ENCODE data around the gene DMGDH.
A peak's percentile ranks its signal among the peaks of the same experiment; 100 is the strongest.

Gene DMGDH

DNA sequence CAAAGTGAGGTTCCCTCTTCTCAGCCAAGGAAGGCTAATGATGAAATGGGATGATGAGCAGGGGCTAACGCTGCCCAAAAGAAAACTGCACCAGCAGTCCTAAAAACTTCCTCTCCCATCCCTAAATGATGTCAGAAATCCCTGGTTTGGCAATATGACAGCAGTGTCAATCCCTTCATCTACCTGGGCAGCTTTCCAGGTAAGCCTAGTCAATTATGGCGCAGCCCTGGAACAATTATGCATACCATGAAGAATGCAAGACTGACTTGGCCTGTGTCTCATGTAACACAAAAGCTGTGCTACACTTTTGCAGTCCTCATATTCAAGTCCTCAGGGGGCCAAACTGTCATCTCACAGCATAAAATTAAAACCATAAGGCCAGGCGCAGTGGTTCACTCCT is 7.0 kb downstream of the DMGDH start:
- no peak for DNase-seq

DNA sequence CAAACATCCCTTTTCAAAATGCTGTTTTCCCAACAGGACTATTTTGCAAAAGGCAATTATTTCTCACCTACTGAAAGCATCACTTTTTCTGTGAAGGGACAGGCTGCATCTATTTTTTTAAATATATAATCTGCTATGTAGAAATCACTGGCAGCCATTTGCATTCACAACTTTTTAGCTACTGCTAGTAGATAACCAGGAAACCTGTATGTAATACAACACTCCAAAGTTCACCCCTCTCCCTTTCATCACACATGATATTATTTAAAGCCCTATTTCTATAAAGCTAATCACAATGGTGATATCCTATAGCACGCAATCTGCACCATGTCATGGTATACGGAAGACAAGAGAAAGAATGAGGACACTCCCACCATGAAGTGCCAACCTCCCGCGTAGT is 9.8 kb downstream of the DMGDH start:
- no peak for DNase-seq

DNA sequence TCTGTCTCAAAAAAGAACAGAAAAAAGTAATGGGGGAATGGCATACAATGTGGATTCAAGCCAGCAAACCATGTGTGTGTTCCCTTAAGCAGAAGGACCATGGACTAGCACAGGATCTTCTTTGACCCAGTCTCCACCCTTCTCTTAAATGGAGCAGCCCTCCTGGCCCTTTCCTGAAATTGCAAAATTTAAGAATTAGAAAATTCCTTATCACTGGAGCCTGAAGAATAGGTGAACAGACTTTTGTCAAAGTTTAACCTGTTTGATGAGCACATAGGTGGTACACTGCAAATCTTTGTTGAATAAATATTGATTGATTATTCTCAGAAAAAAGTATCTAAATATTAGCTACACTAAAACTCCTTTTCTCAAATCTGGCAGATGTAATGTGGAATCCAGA is 12.6 kb downstream of the DMGDH start:
- DNase-seq: no peak

DNA sequence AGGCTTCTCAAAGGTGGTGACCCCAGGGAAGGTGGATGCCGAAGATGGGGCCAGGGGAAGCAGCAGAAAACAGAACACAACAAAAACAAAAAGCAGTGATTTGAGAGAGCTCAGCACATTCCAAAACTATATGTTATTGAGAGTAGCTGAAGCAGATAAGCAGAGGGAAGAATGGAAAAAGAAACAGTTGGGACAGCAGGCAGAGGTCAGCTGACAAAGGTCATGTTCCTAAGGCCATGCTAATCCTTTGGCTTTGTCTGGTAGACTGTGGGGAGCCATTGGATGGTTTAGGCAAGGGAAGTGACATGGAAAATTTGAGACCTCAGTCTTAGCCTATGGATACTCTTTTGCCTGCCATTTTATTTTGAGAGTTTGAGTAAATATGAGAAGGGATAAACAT is 14.5 kb downstream of the DMGDH start:
- no peak for DNase-seq

DNA sequence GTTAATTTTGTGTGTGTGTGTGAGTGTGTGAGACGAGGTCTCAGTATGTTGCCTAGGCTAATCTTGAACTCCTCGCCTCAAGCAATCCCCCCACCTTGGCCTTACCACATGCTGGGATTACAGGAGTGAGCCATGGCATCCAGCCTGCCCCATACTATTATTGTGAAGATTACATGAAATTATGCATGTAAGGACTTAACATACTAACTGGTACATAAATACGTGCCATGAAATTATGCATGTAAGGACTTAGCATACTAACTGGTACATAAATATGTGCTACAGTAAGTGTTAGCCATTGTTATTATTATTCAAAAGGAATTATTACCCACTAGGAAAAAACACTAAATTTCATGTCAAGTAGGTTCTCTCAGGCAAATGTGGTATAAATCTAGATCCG is 16.2 kb downstream of the DMGDH start:
- DNase-seq: no peak

DNA sequence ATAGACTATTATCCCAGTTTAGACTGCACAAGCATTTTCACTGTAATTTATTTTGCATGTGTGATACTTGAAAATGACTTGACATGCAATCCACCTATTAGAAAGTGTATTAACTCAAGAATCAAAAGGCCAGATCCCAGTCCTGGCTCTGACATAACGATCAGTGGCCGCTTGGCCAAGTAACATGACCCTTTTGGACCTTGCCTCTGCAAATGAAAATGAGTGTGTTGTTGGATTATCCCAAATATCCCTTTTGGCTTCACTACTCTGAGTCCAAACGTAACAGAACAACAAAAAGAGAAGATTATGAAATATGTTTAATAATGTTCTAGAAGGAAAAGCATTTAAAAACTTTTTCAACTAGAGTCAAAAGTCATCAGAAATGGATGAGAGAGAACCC is 19.0 kb downstream of the DMGDH start:
- DNase-seq: no peak

DNA sequence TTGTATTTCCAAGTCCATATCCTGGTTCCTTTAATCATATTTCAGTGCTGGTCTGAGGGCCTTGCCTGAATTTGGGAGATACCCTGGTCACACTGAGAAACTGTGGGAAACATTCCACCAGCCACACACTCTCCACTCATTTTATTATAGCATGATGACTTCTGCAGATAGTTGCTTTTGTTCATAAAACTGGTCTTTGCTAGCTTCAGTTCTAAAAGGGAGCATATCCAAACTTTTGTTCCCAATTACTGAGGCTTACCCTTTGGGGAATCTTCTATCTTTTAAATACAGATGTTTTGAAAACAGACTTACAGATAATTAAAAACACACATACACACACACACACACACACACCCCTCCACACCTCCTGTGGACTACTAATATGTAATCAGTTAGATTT is 21.0 kb downstream of the DMGDH start:
- DNase-seq: no peak

DNA sequence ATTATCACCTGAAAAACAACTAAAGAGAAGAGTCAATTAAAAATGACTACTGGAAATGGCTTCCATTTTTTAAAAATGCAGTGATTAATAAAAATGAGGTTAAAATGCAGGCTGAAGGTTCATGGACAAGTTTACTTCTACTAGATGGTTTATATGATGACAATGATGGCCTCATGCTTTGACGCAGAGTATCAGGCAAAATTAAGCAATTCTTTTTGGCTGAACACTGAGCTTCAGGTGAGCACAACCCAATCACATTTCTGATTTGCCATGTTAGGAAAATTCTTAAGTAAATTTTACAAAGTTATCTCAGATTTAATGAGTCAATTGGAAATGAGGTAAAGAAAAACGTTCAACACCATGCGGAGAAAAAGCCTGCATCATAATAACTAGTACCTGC is 22.3 kb downstream of the DMGDH start:
- no peak for DNase-seq

DNA sequence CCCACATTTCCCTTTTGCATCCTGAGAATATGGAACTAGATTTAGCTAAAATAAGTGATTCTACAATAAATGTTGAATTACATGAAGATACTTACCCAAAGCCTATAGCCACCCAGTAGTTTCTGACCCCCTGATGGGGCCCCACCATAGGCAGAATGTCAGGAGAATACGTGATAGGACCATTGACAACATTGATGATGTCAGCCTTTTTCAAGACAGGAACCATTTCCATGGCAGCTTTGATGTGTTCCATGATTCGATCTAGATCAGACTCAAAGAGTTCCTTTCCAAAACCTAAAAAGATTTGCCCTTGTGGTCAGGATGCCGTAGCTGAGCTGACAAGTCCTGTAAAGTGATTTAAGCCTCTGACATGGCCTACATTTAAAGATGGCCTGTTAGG is 27.3 kb downstream of the DMGDH start:
- DNase-seq: no peak

DNA sequence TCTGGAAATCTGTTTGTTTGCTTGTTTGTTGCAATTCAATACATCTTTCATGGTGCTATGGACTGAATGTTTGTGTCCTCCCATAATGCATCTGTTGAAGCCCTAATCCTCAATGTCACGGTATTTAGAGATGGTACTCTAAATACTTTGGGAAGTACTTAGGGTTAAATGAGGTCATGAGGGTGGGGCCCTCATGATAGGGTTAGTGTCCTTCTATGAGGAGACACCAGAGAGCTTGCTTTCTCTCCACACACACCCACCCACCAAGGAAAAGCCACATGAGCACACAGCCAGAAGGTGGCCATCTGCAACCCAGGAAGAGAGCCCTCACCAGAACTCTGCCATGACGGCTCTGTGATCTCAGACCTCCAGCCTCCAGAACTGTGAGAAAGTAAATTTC is 32.7 kb downstream of the DMGDH start:
- no peak for DNase-seq

DNA sequence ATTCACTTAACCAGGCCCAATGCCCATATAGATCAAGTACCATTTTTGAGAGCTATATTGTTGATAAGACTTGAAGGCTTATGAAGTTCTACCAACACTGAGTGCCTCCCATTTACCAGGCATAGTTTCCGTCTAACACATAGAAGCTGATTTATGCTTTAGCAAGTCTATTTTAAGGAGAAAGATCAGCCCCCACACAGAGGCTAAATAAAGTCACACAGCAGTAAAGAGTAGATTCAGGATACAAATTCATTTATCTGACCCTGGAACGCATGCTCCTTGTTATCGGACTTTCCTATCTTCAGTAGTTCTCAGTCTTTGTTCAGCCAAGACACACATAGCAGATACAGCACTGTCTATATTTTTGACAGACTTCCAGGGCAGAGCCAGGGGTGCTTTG is 34.2 kb downstream of the DMGDH start:
- no peak for DNase-seq

DNA sequence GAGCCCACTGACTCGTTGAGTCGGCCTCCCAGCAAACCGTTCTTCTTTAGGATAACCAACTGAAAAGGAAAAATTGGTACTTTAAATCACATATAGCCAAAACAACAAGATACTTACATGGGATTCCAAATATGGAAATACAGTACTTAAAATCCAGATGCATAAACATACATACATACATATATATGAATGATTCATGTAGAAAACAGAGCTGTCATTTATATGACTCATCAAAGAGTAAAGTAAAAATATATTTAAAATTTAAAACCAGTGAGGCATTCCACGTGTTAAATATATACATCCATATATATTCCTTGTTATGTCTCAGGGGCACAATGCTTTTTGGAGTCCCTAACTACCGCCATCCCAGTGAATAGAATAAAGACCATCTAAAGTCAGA is 36.7 kb downstream of the DMGDH start:
- no peak for DNase-seq

DNA sequence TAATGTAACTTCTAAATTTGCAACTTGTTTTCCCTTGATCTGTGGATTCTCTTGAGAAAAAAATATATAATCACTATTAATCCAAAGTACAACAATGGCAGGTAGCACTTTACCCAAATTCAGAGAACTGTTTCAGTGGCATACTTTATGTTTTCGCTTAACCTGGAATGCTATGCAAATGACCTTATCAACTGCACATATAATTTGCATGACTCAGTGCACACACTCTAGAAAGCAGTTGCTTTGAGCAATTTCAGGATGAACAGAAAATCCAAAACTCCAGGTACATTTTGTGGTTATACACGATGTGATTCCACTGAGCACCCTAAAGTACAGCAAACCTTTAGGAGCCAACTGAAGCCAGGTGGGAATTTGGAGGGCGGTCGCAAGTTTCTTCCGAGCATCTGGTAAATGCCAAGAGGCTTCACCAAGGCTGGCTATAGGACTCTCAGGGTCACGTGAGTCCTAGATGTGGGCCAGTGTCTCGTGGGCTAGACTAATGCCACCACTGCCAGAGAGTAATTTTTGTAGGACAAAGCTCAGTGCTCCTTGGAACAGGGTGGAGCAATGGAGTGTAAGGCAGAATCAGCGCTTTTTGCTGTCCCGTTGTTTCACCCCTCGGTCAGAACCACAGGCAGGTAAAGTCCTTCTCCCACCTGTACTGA is 37.3 kb downstream of the DMGDH start:
- no peak for DNase-seq

DNA sequence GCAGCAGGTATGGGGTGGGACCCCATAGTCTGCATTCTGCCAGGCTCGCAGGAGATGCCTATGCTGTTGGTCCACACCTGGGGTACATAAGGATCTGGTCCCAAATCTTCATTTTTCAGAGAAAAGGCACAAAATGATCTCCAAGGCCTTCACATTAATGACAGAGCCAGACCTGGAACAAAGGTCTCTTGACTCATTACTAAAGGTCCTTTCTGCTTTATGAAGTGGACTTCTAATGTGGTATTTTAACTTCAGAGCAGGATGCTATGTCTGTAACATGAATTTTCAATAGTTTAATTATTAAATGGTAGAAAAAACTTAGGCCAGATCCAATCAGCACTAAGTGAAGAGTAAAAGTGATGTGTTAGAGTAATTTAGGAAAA is 38.0 kb downstream of the DMGDH start:
- DNase-seq: no peak

DNA sequence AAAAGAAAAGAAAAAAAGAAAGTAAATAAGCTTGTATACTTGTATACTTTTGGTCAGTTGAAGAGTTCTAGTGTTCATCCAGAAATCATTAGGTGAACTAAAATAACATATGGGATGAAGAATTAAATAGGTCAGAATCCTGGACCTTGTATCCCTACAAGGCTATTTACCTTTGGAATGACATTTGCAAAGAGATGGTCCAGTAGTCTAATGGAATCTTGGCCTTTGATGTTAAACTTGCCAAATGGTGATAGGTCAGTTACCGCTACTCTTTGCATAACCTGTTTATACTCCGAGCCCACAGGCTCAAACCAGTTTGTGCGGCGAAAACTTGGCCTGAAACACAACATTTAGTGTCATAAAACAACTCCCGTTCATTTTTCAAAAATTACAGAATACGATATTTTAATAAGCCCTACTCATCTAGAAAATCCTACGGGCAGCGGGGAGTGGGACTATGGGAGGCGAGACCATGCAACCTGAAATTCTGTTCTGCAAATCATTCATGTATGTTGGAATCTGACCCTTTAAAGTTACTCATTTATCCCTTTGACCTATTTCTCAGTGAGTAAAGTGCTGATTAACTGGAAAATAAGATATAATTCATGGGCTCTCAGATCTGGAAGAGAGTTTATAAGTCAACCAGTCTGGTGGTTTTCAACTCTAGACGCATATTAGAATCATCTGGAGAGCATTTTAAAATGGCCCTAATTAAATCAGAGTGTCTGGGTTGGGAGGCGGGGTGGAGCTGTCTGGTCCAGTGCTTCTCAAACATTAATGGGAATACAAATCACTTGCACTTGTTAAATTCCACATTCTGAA is 38.6 kb downstream of the DMGDH start:
- DNase-seq: no peak

DNA sequence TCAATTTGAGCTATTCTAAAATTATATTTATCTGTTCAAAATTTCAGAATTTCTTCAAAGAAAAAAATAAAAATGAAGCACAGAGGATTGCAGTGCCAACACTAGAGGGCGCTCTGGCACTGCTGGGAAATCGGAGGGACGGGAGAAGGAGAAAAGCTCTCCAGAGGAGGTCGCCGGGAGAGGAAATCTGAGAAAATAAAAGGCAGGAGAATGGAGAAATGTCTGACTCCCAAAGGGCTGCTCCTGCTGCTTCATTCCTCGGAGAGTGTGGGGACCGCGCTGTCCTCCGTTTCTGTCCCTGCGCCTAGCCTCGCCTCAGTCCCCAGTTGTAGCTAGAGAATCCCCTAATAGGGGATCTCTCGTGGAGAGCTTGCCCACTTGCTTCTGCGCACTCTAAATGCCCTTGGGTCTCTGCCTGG is 44.4 kb downstream of the DMGDH start:
- peak; percentile 8 for DNase-seq

DNA sequence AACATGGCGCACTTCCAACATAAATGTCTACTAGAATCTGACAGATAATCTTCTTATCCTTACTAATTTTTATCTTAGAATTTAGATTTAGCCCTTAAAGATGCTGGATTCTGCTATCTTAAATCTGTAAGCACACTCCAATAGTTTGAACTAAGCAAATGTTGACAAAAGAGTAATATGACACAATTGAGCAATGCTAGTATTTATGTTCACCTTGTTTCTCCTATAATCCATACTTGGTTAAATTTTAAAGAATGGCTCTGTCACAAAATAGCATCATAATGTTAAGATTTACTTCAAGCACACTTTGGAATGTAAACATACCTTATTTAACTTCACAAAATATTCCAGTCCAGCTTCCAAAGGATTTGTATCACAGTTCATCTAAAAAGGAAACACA is 45.5 kb downstream of the DMGDH start:
- DNase-seq: no peak

DNA sequence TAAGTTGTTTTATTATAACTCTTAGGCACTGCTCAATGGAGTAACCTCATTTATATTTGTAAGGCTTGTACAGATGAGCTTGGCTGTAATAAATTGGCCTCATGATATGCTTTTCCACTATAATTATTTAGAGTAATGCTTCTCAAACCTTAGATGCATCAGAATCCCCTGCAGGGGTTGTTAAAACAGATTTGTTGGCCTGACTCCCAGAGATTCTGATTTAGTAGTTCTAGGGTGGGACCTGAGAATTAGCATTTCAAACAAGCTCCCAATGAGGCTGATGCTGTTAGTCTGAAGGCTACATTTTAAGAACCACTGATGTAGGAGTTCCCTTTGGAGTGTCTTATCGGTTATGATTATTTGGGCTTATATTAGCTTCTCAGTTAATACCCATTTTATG is 46.1 kb downstream of the DMGDH start:
- DNase-seq: no peak

DNA sequence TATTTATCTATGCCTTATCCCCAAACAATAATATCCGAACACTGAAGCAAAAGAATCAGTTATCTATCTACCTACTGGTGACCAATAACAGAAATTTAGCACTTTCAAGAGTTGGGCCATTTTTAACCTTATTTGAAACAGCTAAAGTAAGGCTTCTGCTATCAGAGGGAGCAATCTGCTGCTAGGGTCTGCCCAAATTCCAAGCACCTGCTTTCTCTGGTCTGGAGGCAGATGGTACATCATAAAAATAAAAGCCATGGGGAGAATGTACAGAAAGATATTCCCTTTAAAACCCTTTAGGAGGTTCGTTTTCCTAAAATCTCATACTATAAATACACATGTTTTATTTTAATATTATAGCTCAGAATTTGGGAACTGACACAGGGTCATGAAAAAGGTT is 46.7 kb downstream of the DMGDH start:
- no peak for DNase-seq

DNA sequence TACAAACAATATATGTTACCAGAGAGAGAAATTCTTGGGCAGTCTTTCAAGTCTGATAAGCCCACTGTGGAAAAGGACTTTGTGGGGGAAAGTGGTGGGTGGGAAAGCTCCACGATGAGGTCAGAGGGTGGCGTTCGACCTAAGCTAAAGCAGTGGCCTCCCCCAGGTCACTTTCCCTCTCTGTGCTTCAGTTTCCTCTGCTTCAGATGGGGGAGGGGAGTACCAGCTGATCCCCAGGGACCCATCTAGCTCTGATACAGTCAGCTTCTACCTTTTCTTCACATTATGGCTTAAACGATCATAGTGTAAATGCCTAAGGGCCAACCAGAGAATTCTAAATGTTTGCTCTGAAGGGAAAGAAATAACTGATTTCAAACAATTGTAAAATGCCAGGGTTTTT is 47.7 kb downstream of the DMGDH start:
- no peak for DNase-seq

DNA sequence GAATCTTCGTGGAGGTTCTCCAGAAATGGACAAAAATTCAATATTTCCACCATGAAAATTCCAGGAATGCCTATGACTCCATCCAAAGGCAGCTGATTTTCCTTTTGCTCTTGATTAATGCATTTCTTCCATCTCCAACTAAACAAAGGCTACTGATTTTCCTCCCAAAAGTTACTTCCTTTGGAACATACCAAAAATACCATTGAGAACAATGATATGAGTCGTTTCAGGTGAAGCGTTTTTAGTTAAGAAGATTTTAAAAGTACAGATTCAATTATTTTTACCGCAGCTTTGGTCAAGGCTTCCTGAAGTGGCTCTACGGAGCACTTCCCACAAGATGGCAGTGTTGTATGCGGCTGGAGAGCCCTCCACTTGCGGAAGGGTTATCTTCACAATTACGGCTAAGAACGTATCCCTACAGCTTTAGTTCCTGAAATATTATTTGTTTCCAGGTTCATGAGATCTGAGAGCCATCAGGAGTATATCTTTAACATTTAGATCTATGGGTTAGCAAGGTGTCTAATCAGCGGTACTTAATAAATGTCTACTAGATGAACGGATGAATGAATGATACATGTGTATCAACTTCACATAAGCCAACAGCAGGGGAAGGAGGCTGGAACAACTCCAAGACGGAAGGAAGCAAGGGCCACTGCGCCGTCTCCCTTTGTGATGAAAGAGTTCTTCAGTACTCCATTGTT is 48.5 kb downstream of the DMGDH start:
- peak; percentile 4 for DNase-seq

DNA sequence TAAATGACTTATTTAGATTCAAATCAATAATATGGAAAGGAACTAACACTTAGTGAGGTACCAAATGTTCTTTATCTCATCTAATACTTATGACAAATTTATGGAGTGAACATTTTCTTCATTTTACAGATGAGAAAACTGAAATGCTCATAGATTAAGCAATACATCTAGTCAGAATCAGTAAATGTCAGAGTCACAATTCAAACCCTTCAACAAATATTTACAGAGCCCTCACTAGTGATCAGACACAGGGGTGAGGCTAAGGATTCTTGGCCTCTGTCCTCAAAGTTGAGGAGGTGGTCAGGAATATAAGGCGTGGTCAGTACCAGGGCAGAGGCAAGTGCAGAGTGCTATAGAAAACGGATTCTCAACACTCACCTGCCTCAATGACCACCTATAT is 54.8 kb downstream of the DMGDH start:
- DNase-seq: no peak

DNA sequence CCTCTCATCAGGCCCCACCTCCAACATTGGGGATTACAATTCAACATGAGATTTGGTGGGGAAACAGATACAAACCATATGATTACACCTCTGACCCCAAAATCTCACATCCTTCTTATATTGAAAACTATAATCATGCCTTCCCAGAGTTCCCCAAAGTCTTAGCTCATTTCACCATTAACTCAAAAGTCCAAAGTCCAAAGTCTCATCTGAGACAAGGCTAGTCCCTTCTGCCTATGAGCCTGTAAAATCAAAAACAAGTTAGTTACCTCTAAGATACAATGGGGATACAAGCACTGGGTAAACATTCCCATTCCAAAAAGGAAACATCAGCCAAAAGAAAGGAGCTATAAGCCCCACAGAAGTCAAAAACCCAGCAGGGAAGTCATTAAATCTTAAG is 57.6 kb downstream of the DMGDH start:
- no peak for DNase-seq

DNA sequence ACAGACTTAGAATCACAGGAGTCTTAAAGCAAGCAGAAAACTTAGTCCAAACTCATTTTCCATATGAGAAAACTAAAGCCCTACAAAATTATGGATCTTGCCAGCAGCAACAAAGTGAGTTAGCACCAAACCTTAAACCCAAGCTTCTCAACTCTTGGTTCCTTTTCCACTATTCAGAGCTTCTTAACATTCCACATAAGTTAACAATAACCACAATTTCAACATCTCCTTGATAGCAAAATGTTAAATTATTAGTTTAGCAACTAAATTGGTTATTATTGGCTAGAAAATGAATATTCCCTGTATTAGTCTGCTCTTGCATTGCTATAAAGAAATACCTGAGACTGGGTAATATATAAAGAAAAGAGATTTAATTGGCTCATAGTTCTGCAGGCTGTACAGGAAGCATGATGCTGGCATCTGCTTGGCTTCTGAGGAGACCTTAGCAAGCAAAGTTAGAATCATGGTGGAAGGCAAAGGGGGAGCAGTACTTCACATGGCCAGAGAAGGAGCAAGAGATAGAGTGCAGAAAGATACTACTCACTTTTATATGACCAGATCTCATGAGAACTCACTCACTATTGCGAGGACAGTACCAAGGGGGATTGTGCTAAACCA is 58.1 kb downstream of the DMGDH start:
- DNase-seq: no peak

Measured in DMS79 (cell line).